Right lobe of liver (tissue), 4 donors: Measurements from ENCODE around the gene ECE1.

Experiments
- POLR2A ChIP-seq: fragments of 450-650 bp; IDR thresholded peaks from one replicate; pipeline ENCODE4 v1.6.1; 2017; ENCODE audit warnings: antibody characterized with exemption, mild to moderate bottlenecking
- TF ChIP-seq, protein P1 (sequence below), 4 donors: fragments of 200-600 bp in 3 of 4; fragments of 450-650 bp in 1 of 4; IDR thresholded peaks; one replicate each; pipeline versions ENCODE4 v1.5.1 to v1.8.0; 2016 to 2022; ENCODE audit warnings: antibody characterized with exemption in 4 of 4, mild to moderate bottlenecking in 2 of 4
- donor health status: DM: no; HTN: no; CAD: no.
- donor health status: DM: no; HTN: no; CAD: no.
- donor health status: DM: no; HTN: yes; CAD: no.

DNA sequence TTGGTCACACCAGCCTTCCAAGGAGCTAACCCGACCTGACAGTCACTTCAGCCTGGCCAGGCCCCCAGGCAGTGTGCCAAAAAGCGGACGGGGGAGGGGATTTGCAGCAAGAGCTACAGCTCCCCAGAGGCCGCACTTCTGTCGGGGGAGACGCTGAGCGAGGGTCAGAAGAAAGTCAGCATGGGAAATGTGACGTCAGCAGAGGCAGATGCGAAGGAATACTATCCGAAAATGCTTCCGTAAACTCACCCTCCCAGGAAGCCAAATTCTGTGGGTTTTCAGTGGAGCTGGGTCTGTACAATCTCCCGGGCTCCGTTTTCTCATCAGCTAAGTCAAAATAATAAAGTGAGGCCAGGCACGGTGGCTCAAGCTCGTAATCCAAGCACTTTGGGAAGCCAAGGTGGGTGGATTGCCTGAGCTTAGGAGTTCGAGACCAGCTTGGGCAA lies 28.5 kb upstream of the ECE1 start:
- TF ChIP-seq, protein P1, sequence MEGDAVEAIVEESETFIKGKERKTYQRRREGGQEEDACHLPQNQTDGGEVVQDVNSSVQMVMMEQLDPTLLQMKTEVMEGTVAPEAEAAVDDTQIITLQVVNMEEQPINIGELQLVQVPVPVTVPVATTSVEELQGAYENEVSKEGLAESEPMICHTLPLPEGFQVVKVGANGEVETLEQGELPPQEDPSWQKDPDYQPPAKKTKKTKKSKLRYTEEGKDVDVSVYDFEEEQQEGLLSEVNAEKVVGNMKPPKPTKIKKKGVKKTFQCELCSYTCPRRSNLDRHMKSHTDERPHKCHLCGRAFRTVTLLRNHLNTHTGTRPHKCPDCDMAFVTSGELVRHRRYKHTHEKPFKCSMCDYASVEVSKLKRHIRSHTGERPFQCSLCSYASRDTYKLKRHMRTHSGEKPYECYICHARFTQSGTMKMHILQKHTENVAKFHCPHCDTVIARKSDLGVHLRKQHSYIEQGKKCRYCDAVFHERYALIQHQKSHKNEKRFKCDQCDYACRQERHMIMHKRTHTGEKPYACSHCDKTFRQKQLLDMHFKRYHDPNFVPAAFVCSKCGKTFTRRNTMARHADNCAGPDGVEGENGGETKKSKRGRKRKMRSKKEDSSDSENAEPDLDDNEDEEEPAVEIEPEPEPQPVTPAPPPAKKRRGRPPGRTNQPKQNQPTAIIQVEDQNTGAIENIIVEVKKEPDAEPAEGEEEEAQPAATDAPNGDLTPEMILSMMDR (IDR thresholded peaks at IDR 0.05), result no peak
- TF ChIP-seq POLR2A, result no peak
